ENCODE data around the gene PGAP3. TPM values are rescaled to one million over a fixed set of nuclear protein-coding genes. Genes with fewer than 3 reads are reported as not detected.

Gene PGAP3
- total RNA-seq, 1 donor from 2014 or later: 10.8 TPM

DNA sequence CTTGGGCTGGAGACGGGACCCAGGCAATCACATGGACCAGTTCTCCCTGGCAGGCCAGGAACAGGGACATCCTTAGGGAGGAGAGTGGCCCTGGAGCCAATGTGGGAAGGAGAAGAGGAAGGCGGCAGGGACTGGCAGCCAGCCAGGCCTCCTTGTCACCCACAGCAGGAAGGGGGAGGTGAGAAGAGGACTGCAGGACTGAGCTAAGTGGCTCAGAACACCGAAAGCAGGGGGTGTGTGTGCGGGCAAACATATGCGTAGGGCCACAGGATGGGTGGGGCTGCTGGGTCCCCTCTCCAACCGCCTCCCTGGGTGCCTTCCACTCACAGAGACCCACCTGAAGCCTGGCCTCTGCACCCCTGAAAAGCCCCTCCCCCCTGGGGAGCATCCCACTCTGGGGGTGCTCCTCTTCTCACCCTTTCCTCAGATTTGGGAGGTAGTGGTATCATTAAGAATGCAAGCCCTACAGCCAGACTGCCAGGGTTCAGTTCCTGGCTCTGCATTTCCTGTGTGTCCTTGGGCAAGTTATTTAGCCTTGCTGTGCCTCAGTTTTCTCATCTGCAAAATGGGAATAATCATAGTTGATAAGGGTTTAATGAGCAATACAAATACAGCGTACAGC lies 11.5 kb downstream of the PGAP3 start:
- Histone ChIP-seq H3K4me3 (ENCODE audit: low read depth, low read length) (no peak overlapping the region), H3K36me3 (ENCODE audit: control insufficient read depth, insufficient read depth, low read length) (no peaks in the 10 kb centered on the region), H3K27me3 (ENCODE audit: control insufficient read depth, insufficient read depth, low read length) (peaks cover 1% of the 10 kb centered on the region)
- no peak for FAIRE-seq
- DNase-seq (ENCODE audit: low read depth): peak; percentile 35
- TF ChIP-seq, protein P1, sequence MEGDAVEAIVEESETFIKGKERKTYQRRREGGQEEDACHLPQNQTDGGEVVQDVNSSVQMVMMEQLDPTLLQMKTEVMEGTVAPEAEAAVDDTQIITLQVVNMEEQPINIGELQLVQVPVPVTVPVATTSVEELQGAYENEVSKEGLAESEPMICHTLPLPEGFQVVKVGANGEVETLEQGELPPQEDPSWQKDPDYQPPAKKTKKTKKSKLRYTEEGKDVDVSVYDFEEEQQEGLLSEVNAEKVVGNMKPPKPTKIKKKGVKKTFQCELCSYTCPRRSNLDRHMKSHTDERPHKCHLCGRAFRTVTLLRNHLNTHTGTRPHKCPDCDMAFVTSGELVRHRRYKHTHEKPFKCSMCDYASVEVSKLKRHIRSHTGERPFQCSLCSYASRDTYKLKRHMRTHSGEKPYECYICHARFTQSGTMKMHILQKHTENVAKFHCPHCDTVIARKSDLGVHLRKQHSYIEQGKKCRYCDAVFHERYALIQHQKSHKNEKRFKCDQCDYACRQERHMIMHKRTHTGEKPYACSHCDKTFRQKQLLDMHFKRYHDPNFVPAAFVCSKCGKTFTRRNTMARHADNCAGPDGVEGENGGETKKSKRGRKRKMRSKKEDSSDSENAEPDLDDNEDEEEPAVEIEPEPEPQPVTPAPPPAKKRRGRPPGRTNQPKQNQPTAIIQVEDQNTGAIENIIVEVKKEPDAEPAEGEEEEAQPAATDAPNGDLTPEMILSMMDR (IDR thresholded peaks at IDR 0.05; ENCODE audit: insufficient read depth, low read length, severe bottlenecking): no peak

DNA sequence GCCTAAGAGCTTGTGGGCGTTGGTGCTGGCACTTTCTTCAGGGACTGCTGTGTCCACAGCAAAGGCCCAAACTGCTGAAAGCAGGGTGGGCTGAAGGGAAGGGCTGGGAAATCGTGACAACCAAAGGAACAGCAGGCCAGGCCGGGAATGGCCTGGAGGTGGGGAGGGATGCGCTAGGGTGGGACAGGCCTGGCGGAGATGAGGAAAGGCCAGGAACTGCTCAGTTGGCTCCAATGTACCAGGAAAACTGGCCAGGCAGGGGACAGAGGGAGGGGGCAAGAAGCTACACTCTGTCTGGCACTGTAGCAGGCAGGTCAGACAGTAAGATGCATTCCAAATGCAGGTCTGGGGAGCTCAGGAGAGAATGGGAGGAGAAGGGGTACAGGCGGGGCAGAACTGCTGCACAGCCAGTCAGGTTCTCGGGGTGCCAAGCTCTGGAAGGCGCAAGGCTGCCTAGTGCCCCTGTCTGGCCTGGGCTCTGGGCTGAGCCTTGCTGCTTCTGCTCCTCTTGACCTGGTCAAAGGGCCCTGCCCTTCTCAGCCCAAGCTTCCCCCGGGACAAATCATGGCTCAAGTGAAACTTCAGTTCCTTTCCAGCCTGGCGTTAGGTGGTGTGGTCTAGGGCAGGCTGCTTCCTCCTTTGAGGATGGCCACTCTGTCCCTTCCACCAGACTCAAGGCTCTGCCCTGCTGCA lies 12.3 kb downstream of the PGAP3 start:
- TF ChIP-seq, protein P1 (IDR thresholded peaks at IDR 0.05; ENCODE audit: insufficient read depth, low read length, severe bottlenecking): no peak
- no peak for DNase-seq (ENCODE audit: low read depth)

DNA sequence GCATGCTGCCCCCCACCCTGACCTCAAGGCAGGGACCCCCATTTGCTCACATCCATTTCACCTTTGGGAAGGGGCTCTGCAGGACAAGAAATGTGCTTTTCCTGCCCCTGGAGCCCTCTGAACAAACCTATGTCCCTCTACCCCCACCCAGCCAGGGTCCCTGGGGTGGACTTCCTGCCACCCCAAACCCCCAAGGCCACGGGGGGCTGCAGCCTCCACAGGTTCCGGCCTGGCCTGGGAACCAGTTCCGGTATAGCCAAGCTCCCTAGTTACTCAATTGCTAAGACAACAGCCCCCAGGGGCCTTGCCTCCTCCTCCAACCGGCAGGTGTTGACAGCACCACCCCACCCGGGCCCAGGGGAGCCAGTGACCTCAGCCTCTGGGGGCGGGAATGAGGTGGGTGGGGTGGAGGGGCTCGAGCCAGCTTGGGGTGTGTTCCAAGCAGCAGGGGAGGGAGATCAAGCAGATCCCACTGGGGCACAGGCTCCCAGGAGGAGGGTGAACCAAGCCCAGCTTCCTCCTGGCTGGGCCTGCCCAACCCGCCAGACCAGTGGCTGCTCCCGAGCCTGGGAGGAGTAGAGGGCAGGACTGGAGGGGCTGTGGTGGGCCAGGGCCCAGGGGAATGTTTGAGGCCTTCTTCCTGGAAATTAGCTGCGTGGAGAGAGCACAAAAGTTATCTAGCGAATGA lies 13.0 kb downstream of the PGAP3 start:
- no peaks in the 10 kb centered on the region for H3K36me3 ChIP-seq (ENCODE audit: control insufficient read depth, insufficient read depth, low read length)
- no peak overlapping the region for H3K4me3 ChIP-seq (ENCODE audit: low read depth, low read length)
- DNase-seq (ENCODE audit: low read depth) (peak; percentile 49), FAIRE-seq (no peak)
- peaks cover 4% of the 10 kb centered on the region for H3K27me3 ChIP-seq (ENCODE audit: control insufficient read depth, insufficient read depth, low read length)
- TF ChIP-seq, protein P1 (IDR thresholded peaks at IDR 0.05; ENCODE audit: insufficient read depth, low read length, severe bottlenecking): no peak

More for the DNA sequence above, 12.3 kb downstream of the PGAP3 start:
- peaks cover 4% of the 10 kb centered on the region for H3K27me3 ChIP-seq (ENCODE audit: control insufficient read depth, insufficient read depth, low read length)
- FAIRE-seq: no peak
- no peak overlapping the region for H3K4me3 ChIP-seq (ENCODE audit: low read depth, low read length)
- H3K36me3 ChIP-seq (ENCODE audit: control insufficient read depth, insufficient read depth, low read length): no peaks in the 10 kb centered on the region

DNA sequence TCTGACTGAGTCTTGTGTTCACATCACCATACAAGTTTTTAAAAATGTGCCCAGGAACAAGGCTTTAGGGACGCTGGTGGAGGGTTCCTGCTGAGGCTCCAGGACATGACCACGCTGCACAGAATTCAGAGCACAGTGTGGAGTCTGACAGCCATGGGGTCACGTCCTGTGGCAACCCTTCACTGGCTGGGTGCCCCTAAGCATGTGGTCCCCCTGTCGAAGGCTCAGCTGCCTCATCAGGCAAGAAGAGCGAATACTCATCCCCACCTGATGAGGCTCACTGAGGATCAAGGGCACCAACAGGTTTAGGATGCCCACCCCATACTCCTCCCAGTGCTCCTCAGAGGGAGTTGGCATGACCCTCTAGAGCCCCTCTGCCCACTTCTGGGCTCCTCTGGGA lies 13.7 kb downstream of the PGAP3 start:
- H3K27me3 ChIP-seq (ENCODE audit: control insufficient read depth, insufficient read depth, low read length): peaks cover 8% of the 10 kb centered on the region
- no peak overlapping the region for H3K4me3 ChIP-seq (ENCODE audit: low read depth, low read length)
- DNase-seq (ENCODE audit: low read depth) (no peak), FAIRE-seq (no peak)
- no peaks in the 10 kb centered on the region for H3K36me3 ChIP-seq (ENCODE audit: control insufficient read depth, insufficient read depth, low read length)
- TF ChIP-seq, protein P1 (IDR thresholded peaks at IDR 0.05; ENCODE audit: insufficient read depth, low read length, severe bottlenecking): no peak

DNA sequence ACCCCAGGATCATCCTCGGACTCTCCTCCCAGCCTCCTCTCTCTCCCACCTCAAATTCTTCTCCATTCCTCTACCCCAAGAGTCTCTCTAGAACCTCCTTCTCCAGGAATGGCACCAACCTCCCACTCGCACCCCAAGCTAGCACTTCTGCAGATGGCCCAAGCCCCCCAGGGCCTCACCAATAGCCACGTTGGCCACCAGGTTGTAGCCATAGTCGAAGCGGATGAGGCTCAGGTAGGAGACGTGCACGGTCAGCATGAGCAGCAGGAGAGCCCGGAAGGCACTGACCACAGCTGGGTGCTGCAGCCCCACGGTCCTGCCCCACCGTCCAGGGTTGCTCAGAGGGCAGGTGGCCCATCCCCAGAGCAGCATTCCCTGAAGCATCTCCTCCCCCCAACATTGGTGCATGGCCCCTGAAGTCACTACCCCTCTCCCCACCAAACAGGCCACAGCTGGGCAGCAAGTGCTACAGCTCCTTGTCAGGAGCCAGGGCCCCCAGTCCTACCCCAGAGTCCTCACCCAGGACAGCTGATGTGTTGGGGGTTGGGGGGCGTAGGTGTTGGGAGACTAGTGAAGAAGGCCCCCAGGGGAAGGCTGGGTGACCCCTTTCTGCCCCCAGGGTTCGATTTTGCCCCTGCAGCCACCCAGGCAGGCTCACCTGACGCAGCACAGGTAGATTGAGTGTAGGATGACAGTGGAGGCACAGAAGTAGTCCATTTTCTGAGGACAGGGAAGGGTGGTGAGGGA lies 14.3 kb downstream of the PGAP3 start:
- Histone ChIP-seq H3K27me3 (ENCODE audit: control insufficient read depth, insufficient read depth, low read length) (peaks cover 10% of the 10 kb centered on the region), H3K36me3 (ENCODE audit: control insufficient read depth, insufficient read depth, low read length) (no peaks in the 10 kb centered on the region), H3K4me3 (ENCODE audit: low read depth, low read length) (no peak overlapping the region)
- no peak for FAIRE-seq
- no peak for DNase-seq (ENCODE audit: low read depth)
- TF ChIP-seq, protein P1 (IDR thresholded peaks at IDR 0.05; ENCODE audit: insufficient read depth, low read length, severe bottlenecking): no peak

Data from bronchial epithelial cell (primary cell).